GM23338 (cell line): Measurements from ENCODE around the gene BRD7. TPM values are rescaled to one million over a fixed set of nuclear protein-coding genes. Genes with fewer than 3 reads are reported as not detected.
A peak's percentile ranks its signal among the peaks of the same experiment; 100 is the strongest.

ENCODE experiments used
- ATAC-seq: fragments of 200-7000 bp; cut with Tn5 transposase; 3 replicates; pipeline ENCODE4 v1.9.1; 2020
- DNase-seq: peaks from one replicate; pipeline ENCODE4 v3.0.0-alpha.2; 2015; ENCODE audit warnings: low spot score
- H2AFZ ChIP-seq: fragments of 200-600 bp; sonication (generic); 2 replicates; pipeline ENCODE4 v1.8.0; 2016; ENCODE audit warnings: antibody characterized with exemption, mild to moderate bottlenecking, moderate library complexity
- H3F3A ChIP-seq: fragments of 200-600 bp; sonication (generic); replicated peaks from 2 replicates; pipeline ENCODE4 v1.8.0; 2017; ENCODE audit warnings: antibody characterized with exemption, mixed run types, low read depth
- H3K27ac ChIP-seq: fragments of 200-600 bp; sonication (generic); 2 replicates; pipeline ENCODE4 v1.6.1; 2016; ENCODE audit warnings: low read depth
- H3K27me3 ChIP-seq: fragments of 200-600 bp; sonication (generic); 2 replicates; pipeline ENCODE4 v1.8.0; 2016; ENCODE audit warnings: mild to moderate bottlenecking, mixed run types, moderate library complexity; ENCODE audit not compliant: insufficient read depth
- H3K36me3 ChIP-seq: fragments of 200-600 bp; sonication (generic); 2 replicates; pipeline ENCODE4 v1.8.0; 2016; ENCODE audit warnings: mild to moderate bottlenecking; ENCODE audit not compliant: insufficient read depth
- H3K4me1 ChIP-seq: fragments of 200-600 bp; sonication (generic); 2 replicates; pipeline ENCODE4 v1.8.0; 2016; ENCODE audit warnings: mild to moderate bottlenecking, moderate library complexity; ENCODE audit not compliant: insufficient read depth
- H3K4me2 ChIP-seq: fragments of 200-600 bp; sonication (generic); 2 replicates; pipeline ENCODE4 v1.7.1; 2017; ENCODE audit warnings: mixed run types
- H3K4me3 ChIP-seq: fragments of 200-600 bp; sonication (generic); 2 replicates; pipeline ENCODE4 v1.6.1; 2016; ENCODE audit warnings: mixed run types
- H3K79me2 ChIP-seq: fragments of 200-600 bp; sonication (generic); replicated peaks from 2 replicates; pipeline ENCODE4 v1.8.0; 2017; ENCODE audit warnings: mild to moderate bottlenecking; ENCODE audit not compliant: insufficient read depth
- H3K9me2 ChIP-seq: fragments of 200-600 bp; sonication (generic); 2 replicates; pipeline ENCODE4 v1.8.0; 2017; ENCODE audit not compliant: insufficient read depth
- H4K20me1 ChIP-seq: fragments of 200-600 bp; sonication (generic); replicated peaks from 2 replicates; pipeline ENCODE4 v1.8.0; 2017; ENCODE audit warnings: mild to moderate bottlenecking; ENCODE audit not compliant: insufficient read depth
- H3K27ac Mint-ChIP-seq: 2 replicates; pipeline ENCODE4 v1.8.0; 2020; ENCODE audit warnings: inconsistent platforms, mild to moderate bottlenecking, moderate library complexity, mixed read lengths
- H3K27me3 Mint-ChIP-seq: 3 replicates; pipeline ENCODE4 v1.8.0; 2022; ENCODE audit warnings: low read depth, mild to moderate bottlenecking, moderate library complexity, mixed read lengths, inconsistent platforms; ENCODE audit not compliant: insufficient read depth, poor library complexity
- H3K36me3 Mint-ChIP-seq: 3 replicates; pipeline ENCODE4 v1.8.0; 2021; ENCODE audit warnings: low read depth, mild to moderate bottlenecking, inconsistent platforms, moderate library complexity, mixed read lengths
- H3K4me1 Mint-ChIP-seq: 3 replicates; pipeline ENCODE4 v1.8.0; 2020; ENCODE audit warnings: mild to moderate bottlenecking, inconsistent platforms, mixed read lengths
- H3K4me3 Mint-ChIP-seq: 3 replicates; pipeline ENCODE4 v1.8.0; 2021; ENCODE audit warnings: moderate library complexity, mild to moderate bottlenecking, inconsistent platforms, mixed read lengths
- H3K9me3 Mint-ChIP-seq: 3 replicates; pipeline ENCODE4 v1.8.0; 2020; ENCODE audit warnings: moderate library complexity, mild to moderate bottlenecking, inconsistent platforms, mixed read lengths
- CREB1 ChIP-seq: fragments of 250-450 bp; sonication (Bioruptor Pico); IDR thresholded peaks from 2 replicates; pipeline ENCODE4 v1.5.0; 2020; ENCODE audit warnings: low read depth, mild to moderate bottlenecking, moderate library complexity
- CTCF ChIP-seq, 2 experiments: fragments of 200-600 bp in 1 of 2; sonication (generic) in 1 of 2; conservative IDR thresholded peaks; 2 replicates each; pipeline versions ENCODE4 v1.5.1 to v1.6.1; 2016 to 2017; ENCODE audit warnings: antibody characterized with exemption in 2 of 2, low read depth in 2 of 2, mild to moderate bottlenecking in 2 of 2, moderate library complexity in 1 of 2
- ETS1 ChIP-seq: IDR thresholded peaks from 2 replicates; pipeline ENCODE4 v1.6.1; 2016; ENCODE audit warnings: antibody characterized with exemption
- EZH2 ChIP-seq: fragments of 200-600 bp; sonication (generic); IDR thresholded peaks from one replicate; pipeline ENCODE4 v1.8.0; 2017; ENCODE audit warnings: antibody characterized with exemption, mild to moderate bottlenecking, low read depth; ENCODE audit not compliant: unreplicated experiment
- JUNB ChIP-seq: IDR thresholded peaks from one replicate; pipeline ENCODE4 v1.6.1; 2016; ENCODE audit warnings: antibody characterized with exemption; ENCODE audit not compliant: unreplicated experiment
- NANOG ChIP-seq: IDR thresholded peaks from 2 replicates; pipeline ENCODE4 v1.6.1; 2016; ENCODE audit warnings: antibody characterized with exemption, borderline replicate concordance
- POLR2AphosphoS5 ChIP-seq: IDR thresholded peaks from 2 replicates; pipeline ENCODE4 v1.6.1; 2016; ENCODE audit warnings: antibody characterized with exemption, low read depth
- STAT1 ChIP-seq: IDR thresholded peaks from one replicate; pipeline ENCODE4 v1.6.1; 2016; ENCODE audit warnings: antibody characterized with exemption; ENCODE audit not compliant: unreplicated experiment
- ZNF114 ChIP-seq: fragments of 250-450 bp; sonication (Bioruptor Pico); IDR thresholded peaks from 2 replicates; pipeline ENCODE4 v1.5.0; 2020; ENCODE audit warnings: mild to moderate bottlenecking, moderate library complexity
- ZNF331 ChIP-seq: fragments of 250-450 bp; sonication (Bioruptor Pico); IDR thresholded peaks from 2 replicates; pipeline ENCODE4 v1.5.0; 2020; ENCODE audit warnings: low read depth, mild to moderate bottlenecking, moderate library complexity
- ZNF462 ChIP-seq: fragments of 250-450 bp; sonication (Bioruptor Pico); IDR thresholded peaks from 2 replicates; pipeline ENCODE4 v1.5.0; 2020; ENCODE audit warnings: mild to moderate bottlenecking, moderate library complexity
- long read RNA-seq: library from polyadenylated mRNA; unstranded; transcript quantifications from one replicate; pipeline ENCODE4 v2.0.0, GENCODE V29; 2020; ENCODE audit not compliant: unreplicated experiment
- polyA plus RNA-seq: library from polyadenylated mRNA; unstranded; fragments of >200 nt; fragmentation: Nextera tagmentation; extraction: Ambion mirVana; gene quantifications from 2 replicates; pipeline ENCODE4 v1.2.1, GENCODE V29; 2016
- total RNA-seq: library from RNA; depleted of rRNA; stranded (reverse); fragments of >200 nt; shearing (Covaris generic); gene quantifications from 2 replicates; pipeline ENCODE4 v1.2.3, GENCODE V29; 2014; rRNA removed

The BRD7 gene
- 86.0 and 93.0 TPM in 2 replicates for total RNA-seq
- 149 and 211 TPM in 2 replicates for polyA plus RNA-seq
- long read RNA-seq, partial matches to known transcripts = 19 of 21 reads
- long read RNA-seq, other reads (novel, unspliced or antisense) = 2 of 21 reads

GRCh38 chr16:50368410-50369132 is at the start of gene BRD7:
Gene BRD7, minus strand, starts transcription at chr16:50368988. Its CDS starts 214 bp downstream, at chr16:50368774.
- H3K27me3 ChIP-seq = no peaks in the 10 kb centered on the region
- peaks cover 35% of the 10 kb centered on the region for H3K36me3 Mint-ChIP-seq
- ATAC-seq (peak; percentile 78), DNase-seq (peak; percentile 70)
- peaks cover 8% of the 10 kb centered on the region for H3K27me3 Mint-ChIP-seq
- H3K9me2 ChIP-seq = no peaks in the 10 kb centered on the region
- H3F3A ChIP-seq = no peaks in the 10 kb centered on the region
- H3K4me1 Mint-ChIP-seq = peaks cover 10% of the 10 kb centered on the region
- peaks cover 21% of the 10 kb centered on the region for H3K4me1 ChIP-seq
- H3K4me2 ChIP-seq = peak within 1 kb of the TSS; percentile 81
- H3K36me3 ChIP-seq = peaks cover 7% of the 10 kb centered on the region; the same call in 1 of the 2 replicates
- peak within 1 kb of the TSS; percentile 90 for H3K4me3 ChIP-seq
- peak within 1 kb of the TSS; percentile 88 for H3K27ac ChIP-seq
- peaks cover 48% of the 10 kb centered on the region for H3K79me2 ChIP-seq
- H3K4me3 Mint-ChIP-seq = peak within 1 kb of the TSS; percentile 91
- H3K9me3 Mint-ChIP-seq = no peaks in the 10 kb centered on the region
- no peak for TF ChIP-seq ZNF114 (CRISPR knock-in tag)
- no peak for TF ChIP-seq NANOG
- no peak for TF ChIP-seq ETS1
- TF ChIP-seq CREB1 (CRISPR knock-in tag) = no peak
- no peak for TF ChIP-seq EZH2
- TF ChIP-seq CTCF (conservative IDR thresholded peaks at IDR 0.05; ENCODE audit: low read depth in 2 of 2) = peak in 1 of 2 experiments; percentile 59; a peak in 2 of 4 replicates
- no peak for TF ChIP-seq ZNF331 (CRISPR knock-in tag)
- no peak for TF ChIP-seq STAT1
- peak within 1 kb of the TSS; percentile 94 for H2AFZ ChIP-seq
- peaks cover 27% of the 10 kb centered on the region for H4K20me1 ChIP-seq
- peak within 1 kb of the TSS; percentile 83 for H3K27ac Mint-ChIP-seq

GRCh38 chr16:50416388-50416787 is 47.6 kb upstream of the BRD7 start:
- Mint-ChIP-seq H3K4me3 (no peak overlapping the region), H3K27me3 (no peaks in the 10 kb centered on the region), H3K9me3 (peaks cover 52% of the 10 kb centered on the region), H3K36me3 (peaks cover 9% of the 10 kb centered on the region; the same call in 1 of the 3 replicates), H3K4me1 (no peaks in the 10 kb centered on the region), H3K27ac (no peak overlapping the region)
- H3K36me3 ChIP-seq = peaks cover 17% of the 10 kb centered on the region; the same call in 1 of the 2 replicates
- H4K20me1 ChIP-seq = no peaks in the 10 kb centered on the region
- H3K27me3 ChIP-seq = no peaks in the 10 kb centered on the region
- DNase-seq (no peak), ATAC-seq (no peak)
- H3K4me2 ChIP-seq = no peak overlapping the region
- no peak overlapping the region for H2AFZ ChIP-seq
- H3K4me1 ChIP-seq = no peaks in the 10 kb centered on the region
- H3K9me2 ChIP-seq = 0 out of 2 replicates have a peak, but pooled peaks cover 1% of the 10 kb centered on the region
- H3K27ac ChIP-seq = no peak overlapping the region
- H3K79me2 ChIP-seq = no peaks in the 10 kb centered on the region
- H3F3A ChIP-seq = no peaks in the 10 kb centered on the region
- H3K4me3 ChIP-seq = no peak overlapping the region
- TF ChIP-seq JUNB (no peak), POLR2AphosphoS5 (no peak), STAT1 (no peak), ZNF114 (CRISPR knock-in tag) (no peak), ZNF331 (CRISPR knock-in tag) (no peak), ZNF462 (CRISPR knock-in tag) (no peak)
